ENCODE results near the gene HS3ST1. TPM values are rescaled to one million over a fixed set of nuclear protein-coding genes. Genes with fewer than 3 reads are reported as not detected.

Gene HS3ST1
- polyA plus RNA-seq, 3 donors = 0.01 to 0.02 TPM; not detected in 1

- no peak overlapping the region for H3K27ac Mint-ChIP-seq
Observed at GRCh38 chr4:11431111-11431510, 2.4 kb upstream of the HS3ST1 start.

DNA sequence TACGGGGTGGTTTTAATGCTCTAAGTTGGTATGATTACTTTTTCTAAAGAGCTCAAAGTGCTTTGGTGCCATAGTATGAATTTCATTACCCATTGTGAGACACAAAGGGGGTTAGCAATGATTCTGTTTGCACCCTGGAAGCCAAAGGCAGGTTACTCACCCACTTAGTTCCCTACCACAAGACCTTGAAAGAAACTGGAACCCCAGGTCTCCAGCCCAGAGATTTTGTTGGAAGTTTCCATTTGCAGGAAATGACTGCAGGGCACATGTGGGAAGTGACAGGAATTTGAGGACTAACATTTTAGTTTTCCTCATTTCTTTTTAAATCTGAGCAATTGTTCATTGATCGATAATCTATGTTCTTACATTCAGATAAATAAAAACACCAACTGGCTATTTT is 1.8 kb upstream of the HS3ST1 start:
- Mint-ChIP-seq H3K9me3 (peaks cover 0 to 14% (median 5%) of the 10 kb centered on the region in 7 donors), H3K4me3 (peak overlapping the region in 1 of 2 donors; percentile 3), H3K4me1 (peaks cover 21% of the 10 kb centered on the region), H3K36me3 (peaks cover 4 to 9% of the 10 kb centered on the region in 2 donors), H3K27me3 (ENCODE audit: low read depth in 3 of 3) (peaks cover 39 to 61% (median 46%) of the 10 kb centered on the region in 3 donors), H3K27ac (no peak overlapping the region)
- WGBS (ENCODE audit: insufficient coverage) = no CpG with 5 or more reads among the region's 2 CpGs
- Histone ChIP-seq H3K9ac (ENCODE audit: insufficient read depth, low read length, poor library complexity, severe bottlenecking) (no peak overlapping the region), H2AFZ (ENCODE audit: insufficient read depth, low read depth, low read length, poor library complexity, severe bottlenecking) (no peak overlapping the region), H3K79me2 (ENCODE audit: insufficient read depth, low read length) (no peaks in the 10 kb centered on the region), H3K27ac (ENCODE audit: low read depth in 1 of 2, low read length in 2 of 2) (no peak overlapping the region), H3K4me1 (ENCODE audit: control insufficient read depth in 1 of 2, insufficient read depth in 2 of 2, low read length in 2 of 2) (peaks cover 20 to 28% of the 10 kb centered on the region in 2 donors), H3K36me3 (replicated peaks in 1 of 2; ENCODE audit: control insufficient read depth in 1 of 2, insufficient read depth in 2 of 2, low read length in 2 of 2) (no peaks in the 10 kb centered on the region), H3K27me3 (ENCODE audit: control insufficient read depth in 2 of 2, insufficient read depth in 2 of 2, low read length in 2 of 2) (peaks cover 43 to 52% of the 10 kb centered on the region in 2 donors), H3K4me2 (replicated peaks; ENCODE audit: extremely low read depth, low read length, poor library complexity, severe bottlenecking) (no peak overlapping the region), H3K4me3 (replicated peaks in 1 of 3; ENCODE audit: low read depth in 2 of 3, low read length in 3 of 3) (no peak overlapping the region), H4K20me1 (ENCODE audit: insufficient read depth, low read length) (no peaks in the 10 kb centered on the region), H3K9me3 (replicated peaks in 1 of 2; ENCODE audit: control insufficient read depth in 1 of 2, insufficient read depth in 1 of 2, low read length in 2 of 2) (peaks cover 0 to 19% of the 10 kb centered on the region in 2 donors)
- TF ChIP-seq CTCF (IDR thresholded peaks at IDR 0.05) = no peak
- DNase-seq = no peak
- intact Hi-C loops (cut with micrococcal nuclease) = loop anchor here in 1 of 2 donors (10.0 kb wide), 1 partner anchor 74 kb away; no protein-coding TSS in a partner anchor

More at GRCh38 chr4:11431111-11431510, 2.4 kb upstream of the HS3ST1 start:
- H3K4me3 ChIP-seq (replicated peaks in 1 of 3; ENCODE audit: low read depth in 2 of 3, low read length in 3 of 3) = no peak overlapping the region
- no peak overlapping the region for H3K4me2 ChIP-seq (replicated peaks; ENCODE audit: extremely low read depth, low read length, poor library complexity, severe bottlenecking)
- no peak overlapping the region for H3K9ac ChIP-seq (ENCODE audit: insufficient read depth, low read length, poor library complexity, severe bottlenecking)
- H3K27me3 ChIP-seq (ENCODE audit: control insufficient read depth in 2 of 2, insufficient read depth in 2 of 2, low read length in 2 of 2) = peaks cover 43 to 52% of the 10 kb centered on the region in 2 donors
- no peak overlapping the region for H3K27ac ChIP-seq (ENCODE audit: low read depth in 1 of 2, low read length in 2 of 2)
- H3K36me3 Mint-ChIP-seq = peaks cover 4 to 9% of the 10 kb centered on the region in 2 donors
- no peaks in the 10 kb centered on the region for H3K79me2 ChIP-seq (ENCODE audit: insufficient read depth, low read length)
- H3K4me3 Mint-ChIP-seq = peak overlapping the region in 1 of 2 donors; percentile 22
- intact Hi-C loops (cut with micrococcal nuclease) = loop anchor here in 1 of 2 donors (10.0 kb wide), 1 partner anchor 74 kb away; no protein-coding TSS in a partner anchor
- TF ChIP-seq CTCF (IDR thresholded peaks at IDR 0.05) = no peak
- no peak for DNase-seq
- peaks cover 20 to 28% of the 10 kb centered on the region in 2 donors for H3K4me1 ChIP-seq (ENCODE audit: control insufficient read depth in 1 of 2, insufficient read depth in 2 of 2, low read length in 2 of 2)
- H3K4me1 Mint-ChIP-seq = peaks cover 21% of the 10 kb centered on the region
- no peak overlapping the region for H2AFZ ChIP-seq (ENCODE audit: insufficient read depth, low read depth, low read length, poor library complexity, severe bottlenecking)
- peaks cover 33 to 61% (median 42%) of the 10 kb centered on the region in 3 donors for H3K27me3 Mint-ChIP-seq (ENCODE audit: low read depth in 3 of 3)
- H3K9me3 Mint-ChIP-seq = peaks cover 0 to 14% (median 5%) of the 10 kb centered on the region in 7 donors
- no peaks in the 10 kb centered on the region for H3K36me3 ChIP-seq (replicated peaks in 1 of 2; ENCODE audit: control insufficient read depth in 1 of 2, insufficient read depth in 2 of 2, low read length in 2 of 2)
- 100% methylated on average over 1 of the region's 4 CpGs for WGBS (ENCODE audit: insufficient coverage)
- peaks cover 0 to 19% of the 10 kb centered on the region in 2 donors for H3K9me3 ChIP-seq (replicated peaks in 1 of 2; ENCODE audit: control insufficient read depth in 1 of 2, insufficient read depth in 1 of 2, low read length in 2 of 2)
- no peaks in the 10 kb centered on the region for H4K20me1 ChIP-seq (ENCODE audit: insufficient read depth, low read length)

Data from CD14-positive monocyte (primary cell).